22Rv1 (cell line): ENCODE data around the gene STX3.

ENCODE experiments used
- CTCF ChIP-seq: fragments of 450-650 bp; IDR thresholded peaks from 2 replicates; pipeline ENCODE4 v1.5.1; 2017; ENCODE audit warnings: mild to moderate bottlenecking
- ZFX ChIP-seq: fragments of 450-650 bp; IDR thresholded peaks from 2 replicates; pipeline ENCODE4 v1.6.1; 2017; ENCODE audit warnings: antibody characterized with exemption, borderline replicate concordance

- TF ChIP-seq CTCF (no peak), ZFX (no peak)
Observed at GRCh38 chr11:59727426-59727825, 27.8 kb upstream of the STX3 start.
